Measurements from ENCODE around the gene PAPPA2.

- no peak for TF ChIP-seq EZH2 (IDR thresholded peaks at IDR 0.05; ENCODE audit: low read length, missing control alignments)
- TF ChIP-seq CTCF (conservative IDR thresholded peaks at IDR 0.05 in 1 of 2, IDR thresholded peaks at IDR 0.05 in 1 of 2; ENCODE audit: low read depth in 1 of 2, low read length in 2 of 2): no peak
These were observed 304.8 kb downstream of the PAPPA2 start for GRCh38 chr1:176767714-176768136.

All from fibroblast of lung (primary cell).